GM12872 (cell line): ENCODE results near the gene GZMM.

Experiments used
- TF ChIP-seq, protein P1 (sequence below): IDR thresholded peaks from 3 replicates; pipeline ENCODE4 v1.5.1; 2011; ENCODE audit warnings: low read depth, mild to moderate bottlenecking, low read length, moderate library complexity; ENCODE audit not compliant: insufficient read depth

The GZMM gene

DNA sequence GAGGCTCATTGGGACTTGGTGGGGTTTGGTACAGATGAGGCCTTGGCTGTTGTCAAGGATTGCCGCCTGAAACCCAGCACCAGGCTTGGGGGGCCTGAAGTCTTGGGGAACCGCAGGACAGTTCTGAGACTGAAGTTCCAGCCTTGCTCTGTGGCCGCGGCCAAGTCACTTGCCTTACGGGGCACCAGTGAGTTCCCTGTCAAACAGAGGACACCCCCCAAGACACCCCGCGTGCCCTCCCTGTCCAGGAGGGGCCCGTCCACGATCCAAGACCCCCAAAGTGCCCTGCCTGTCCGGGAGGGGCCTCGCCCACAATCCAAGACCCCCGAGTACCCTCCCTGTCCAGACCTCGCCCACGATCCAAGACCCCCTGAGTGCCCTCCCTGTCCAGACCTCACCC is 9.8 kb upstream of the GZMM start:
- TF ChIP-seq, protein P1, sequence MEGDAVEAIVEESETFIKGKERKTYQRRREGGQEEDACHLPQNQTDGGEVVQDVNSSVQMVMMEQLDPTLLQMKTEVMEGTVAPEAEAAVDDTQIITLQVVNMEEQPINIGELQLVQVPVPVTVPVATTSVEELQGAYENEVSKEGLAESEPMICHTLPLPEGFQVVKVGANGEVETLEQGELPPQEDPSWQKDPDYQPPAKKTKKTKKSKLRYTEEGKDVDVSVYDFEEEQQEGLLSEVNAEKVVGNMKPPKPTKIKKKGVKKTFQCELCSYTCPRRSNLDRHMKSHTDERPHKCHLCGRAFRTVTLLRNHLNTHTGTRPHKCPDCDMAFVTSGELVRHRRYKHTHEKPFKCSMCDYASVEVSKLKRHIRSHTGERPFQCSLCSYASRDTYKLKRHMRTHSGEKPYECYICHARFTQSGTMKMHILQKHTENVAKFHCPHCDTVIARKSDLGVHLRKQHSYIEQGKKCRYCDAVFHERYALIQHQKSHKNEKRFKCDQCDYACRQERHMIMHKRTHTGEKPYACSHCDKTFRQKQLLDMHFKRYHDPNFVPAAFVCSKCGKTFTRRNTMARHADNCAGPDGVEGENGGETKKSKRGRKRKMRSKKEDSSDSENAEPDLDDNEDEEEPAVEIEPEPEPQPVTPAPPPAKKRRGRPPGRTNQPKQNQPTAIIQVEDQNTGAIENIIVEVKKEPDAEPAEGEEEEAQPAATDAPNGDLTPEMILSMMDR = 0 out of 3 replicates have a peak, but pooled peaks have one; percentile 10

DNA sequence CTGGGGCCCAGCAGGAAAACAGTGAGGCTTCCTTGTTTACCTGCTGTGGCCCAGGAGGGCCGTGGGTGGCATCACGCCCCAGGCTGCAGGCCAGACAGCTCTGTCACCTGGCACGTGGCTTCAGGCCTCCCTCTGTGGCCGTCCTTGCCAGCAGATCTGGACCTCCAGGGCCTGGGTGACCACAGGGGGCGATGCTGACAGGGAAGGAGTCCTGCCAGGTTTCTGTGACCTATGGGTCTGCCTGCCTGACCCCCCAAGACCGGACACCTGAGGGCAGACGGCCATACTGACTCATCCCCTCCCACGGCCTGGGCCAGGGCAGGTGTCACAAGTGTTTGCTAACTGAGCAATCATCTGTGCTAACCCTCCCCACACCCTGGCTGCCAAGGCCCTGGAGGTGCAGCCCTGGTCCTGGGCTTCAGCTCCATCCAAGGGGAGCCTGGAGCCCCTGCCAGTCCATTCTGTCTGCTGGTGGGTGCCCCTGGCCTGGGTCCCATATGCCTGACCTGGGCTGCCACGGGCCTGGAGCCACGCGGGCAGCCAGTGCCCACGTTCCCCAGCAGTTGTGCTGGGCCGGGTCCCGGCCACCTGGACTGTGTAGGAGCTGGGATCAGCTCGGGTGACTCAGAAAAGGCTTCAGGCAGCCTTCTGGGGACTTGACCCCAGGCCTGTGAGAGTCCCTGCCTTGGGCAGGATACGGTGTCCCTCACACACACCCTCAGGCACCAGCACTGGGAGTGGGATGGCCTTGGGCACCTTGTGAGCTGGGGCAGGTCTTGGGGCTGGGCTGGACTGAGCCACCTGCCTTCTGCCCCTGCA is 8.6 kb upstream of the GZMM start:
- TF ChIP-seq, protein P1 = no peak

DNA sequence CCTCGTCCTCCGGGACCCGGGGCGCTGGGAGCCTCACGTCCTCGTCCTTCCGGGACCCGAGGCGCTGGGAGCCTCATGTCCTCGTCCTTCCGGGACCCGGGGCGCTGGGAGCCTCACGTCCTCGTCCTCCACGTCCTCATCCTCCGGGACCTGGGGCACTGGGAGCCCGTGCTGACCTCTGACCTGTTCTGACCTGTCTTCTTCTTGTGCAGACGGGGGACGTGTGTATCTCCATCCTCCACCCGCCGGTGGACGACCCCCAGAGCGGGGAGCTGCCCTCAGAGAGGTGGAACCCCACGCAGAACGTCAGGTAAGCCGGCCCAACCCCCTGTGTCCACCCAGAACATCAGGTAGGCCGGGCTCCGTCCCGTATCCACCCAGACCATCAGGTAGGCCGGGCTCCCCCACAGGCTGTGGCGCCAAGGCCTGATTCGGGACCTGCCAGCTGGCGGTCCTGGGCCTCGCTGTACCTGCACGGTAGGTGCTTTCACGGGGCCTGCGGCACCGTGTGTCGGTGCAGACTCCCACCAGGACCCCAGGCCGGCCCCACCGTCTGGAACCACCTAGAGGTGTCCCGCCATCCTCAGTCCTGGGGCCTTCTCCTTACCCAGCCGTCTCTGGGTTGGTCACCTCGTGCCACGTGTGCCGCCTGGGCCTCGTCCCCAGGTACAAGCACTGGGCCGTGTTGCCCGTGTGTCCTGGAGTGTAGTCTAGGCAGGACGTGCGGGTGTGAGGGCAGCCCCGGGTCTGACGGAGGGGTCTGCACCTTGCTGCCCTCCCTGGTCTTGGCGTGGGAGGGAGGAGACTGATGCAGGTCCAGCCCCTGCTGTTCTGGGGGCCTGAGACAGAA is 7.6 kb upstream of the GZMM start:
- TF ChIP-seq, protein P1 = no peak

DNA sequence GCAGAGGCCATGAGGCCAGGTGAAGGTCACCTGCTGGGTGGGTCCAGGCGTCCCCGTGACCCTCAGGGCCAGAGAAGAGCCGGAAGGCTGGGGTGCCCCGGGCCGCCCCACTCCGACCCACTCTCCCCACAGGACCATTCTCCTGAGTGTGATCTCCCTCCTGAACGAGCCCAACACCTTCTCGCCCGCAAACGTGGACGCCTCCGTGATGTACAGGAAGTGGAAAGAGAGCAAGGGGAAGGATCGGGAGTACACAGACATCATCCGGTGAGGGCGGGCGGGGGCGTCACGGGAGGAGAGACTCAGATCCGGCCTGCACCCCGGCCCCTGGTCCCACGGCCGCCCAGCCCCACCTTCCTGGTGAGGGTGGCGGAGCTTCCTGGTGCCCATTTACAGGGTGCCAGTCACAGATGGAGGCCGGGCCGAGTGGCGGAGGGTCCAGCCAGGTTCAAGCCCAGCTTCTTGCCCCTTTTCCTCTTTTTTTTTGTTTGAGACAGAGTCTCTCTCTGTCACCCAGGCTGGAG is 6.9 kb upstream of the GZMM start:
- TF ChIP-seq, protein P1 = no peak

DNA sequence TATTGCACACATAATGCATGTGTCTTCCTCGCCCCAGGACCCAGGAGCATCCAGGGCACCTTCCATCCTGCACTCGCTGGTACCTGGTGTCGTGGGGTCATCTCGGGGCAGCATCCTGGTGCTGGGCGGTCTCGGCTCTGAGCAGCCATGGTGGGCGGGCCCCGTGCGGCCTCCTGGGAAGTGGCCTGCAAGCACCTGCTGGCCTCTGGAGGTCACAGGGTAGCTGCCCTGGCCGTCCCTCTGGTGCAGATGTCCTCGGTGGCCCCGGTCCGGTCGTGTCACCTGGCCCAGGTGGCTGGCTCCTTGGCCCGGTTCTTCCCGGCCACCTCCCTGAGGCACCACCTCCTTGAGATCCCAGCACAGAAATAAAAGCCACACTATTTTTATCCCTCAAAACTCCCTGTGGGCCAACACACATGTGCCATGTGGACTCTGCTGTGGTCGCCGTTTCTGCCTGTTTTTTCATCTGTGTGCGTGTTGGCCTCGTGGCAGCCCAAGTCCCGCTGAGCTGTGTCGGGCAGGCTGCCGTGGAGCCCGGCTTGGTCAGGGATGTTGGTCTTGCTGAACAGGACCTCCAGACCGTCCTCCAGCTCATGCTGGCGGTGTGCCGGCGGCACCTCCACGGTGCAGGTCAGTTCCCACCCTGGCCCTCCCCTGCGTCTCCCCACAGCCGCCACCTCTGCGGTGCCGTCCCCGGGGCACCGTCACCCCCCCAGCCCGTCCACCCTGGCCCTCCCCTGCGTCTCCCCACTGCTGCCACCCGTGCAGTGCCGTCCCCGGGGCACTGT is 5.0 kb upstream of the GZMM start:
- TF ChIP-seq, protein P1 = no peak

DNA sequence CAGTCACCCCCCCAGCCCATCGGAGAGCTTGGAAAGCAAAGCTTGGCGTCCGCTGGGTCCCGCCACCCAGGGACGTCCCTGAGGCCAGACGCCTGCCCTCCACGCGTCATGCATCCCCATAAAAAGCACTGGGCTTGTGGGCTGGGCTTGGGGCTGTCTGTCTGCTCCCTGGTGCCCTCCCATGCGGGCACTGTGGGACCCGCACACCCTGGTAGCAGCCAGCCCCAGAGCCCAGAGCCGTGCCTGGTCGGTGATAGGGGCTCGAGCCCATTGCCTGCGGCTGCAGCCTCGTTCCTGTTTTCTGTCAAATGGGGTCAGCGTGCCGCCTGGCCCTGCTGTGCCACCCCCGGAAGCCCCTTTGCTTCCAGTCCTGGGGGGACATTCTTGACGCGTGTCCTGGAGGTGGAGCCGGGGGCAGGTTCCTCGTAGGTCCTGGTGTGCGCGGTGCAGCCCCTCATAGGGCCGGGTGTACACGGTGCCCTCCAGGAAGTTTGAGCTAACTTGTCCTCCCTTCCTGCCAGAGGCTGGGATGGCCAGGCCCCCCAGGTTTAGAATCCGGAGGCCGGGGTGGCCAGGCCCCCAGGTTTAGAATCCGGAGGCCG is 4.3 kb upstream of the GZMM start:
- TF ChIP-seq, protein P1 = no peak
